Middle frontal gyrus (tissue), 1 donor: ENCODE measurements around the gene AGAP1.

ENCODE experiments used
- DNase-seq: peaks from one replicate; pipeline ENCODE4 v3.0.0-alpha.2; 2015; ENCODE audit warnings: low spot score; ENCODE audit errors: extremely low spot score

AGAP1 gene

DNA sequence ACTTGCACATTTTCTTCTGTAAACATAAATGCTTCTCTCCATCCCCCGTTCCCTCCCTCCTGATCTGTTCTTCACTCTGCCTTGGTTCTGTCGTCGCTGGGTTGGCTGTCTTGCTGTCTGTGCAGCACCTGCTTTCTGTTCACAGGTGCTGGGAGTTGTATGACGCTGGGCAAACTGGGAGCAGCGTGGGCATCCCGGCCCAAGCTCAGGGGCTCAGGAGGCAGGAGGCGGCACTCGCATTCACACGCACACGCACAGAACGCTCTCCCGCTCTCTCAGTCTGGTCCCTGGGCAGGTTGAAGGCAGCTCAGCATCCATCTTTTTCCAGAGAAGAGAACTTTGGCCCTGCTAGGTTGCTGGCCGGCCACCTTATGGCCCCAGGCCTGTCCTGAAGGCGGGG is 618.6 kb downstream of the AGAP1 start:
- DNase-seq, result no peak

DNA sequence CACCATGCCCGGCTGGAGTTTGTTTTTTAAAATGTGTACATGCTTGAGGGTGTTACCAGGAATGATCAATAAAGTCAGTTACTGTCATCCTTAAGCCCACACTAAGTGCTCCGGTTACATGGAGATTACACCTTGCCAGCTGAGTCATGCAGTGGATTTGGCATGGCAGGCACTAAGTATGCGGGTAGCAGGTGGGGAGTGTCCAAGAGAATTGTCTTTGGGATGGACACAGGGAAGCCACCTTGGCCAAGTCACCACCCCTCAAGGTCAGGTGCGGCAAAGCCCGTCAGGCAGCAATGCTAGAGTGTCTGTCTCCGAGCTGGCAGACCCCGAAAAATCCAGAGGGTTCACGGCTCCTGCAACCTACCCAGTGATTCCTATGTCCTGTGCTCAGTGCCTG is 619.6 kb downstream of the AGAP1 start:
- DNase-seq, result no peak

DNA sequence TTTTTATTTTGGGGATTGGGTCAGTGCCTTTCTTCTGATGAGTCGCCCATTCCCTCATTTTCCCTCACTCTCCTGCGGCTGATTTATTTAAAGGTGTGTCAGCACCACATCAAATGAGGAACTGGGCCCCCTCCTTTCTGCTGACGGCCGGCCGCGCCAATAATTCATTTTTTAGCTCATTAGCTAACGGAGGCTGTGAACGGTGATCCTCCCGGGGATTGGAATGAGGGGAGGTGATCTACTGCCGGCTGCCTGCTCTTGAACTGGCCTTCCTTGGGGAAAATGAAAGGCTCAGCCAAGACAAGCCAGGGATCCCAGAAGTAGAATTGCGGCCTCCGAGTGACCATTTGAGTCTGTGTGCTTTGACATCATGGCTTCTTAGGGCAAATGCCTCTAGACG is 620.1 kb downstream of the AGAP1 start:
- DNase-seq, result no peak

DNA sequence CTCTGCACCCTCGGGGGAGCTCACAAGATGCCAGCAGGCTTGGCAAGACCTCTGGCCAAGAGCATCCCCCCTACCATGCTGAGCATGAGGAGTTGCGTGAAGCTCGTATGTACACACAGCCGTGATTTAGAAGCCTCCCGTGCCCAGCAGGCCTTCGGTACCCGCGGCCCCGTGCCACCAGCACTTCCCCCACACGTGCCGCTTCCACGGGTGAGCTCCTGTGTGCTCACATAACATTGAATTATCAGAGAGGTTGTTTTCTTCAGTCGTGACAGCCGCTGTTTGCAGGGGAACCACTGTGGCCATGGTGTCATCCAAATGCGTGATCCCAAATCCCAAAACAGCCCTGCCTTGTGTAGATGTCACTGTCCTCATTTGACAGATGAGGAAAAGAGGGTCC is 621.1 kb downstream of the AGAP1 start:
- DNase-seq, result no peak

DNA sequence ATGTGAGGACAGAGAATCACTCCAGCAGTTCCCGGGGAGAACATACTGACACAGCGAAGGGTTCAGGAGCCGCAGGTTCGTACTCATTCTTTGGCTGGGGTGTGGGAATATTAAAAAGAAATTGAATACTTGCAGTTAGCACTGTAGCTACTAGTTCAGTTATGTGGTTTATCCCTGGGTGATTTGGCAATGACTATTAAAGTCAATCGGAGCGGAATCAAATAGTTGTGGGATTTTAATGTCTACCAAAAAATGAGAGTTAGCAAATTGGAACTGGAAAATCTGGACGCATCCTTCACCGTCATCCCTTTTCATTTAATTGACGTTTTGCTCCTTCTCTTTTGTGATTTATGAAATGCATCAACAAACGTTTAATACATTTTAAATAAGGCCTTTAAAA is 623.6 kb downstream of the AGAP1 start:
- DNase-seq, result no peak

DNA sequence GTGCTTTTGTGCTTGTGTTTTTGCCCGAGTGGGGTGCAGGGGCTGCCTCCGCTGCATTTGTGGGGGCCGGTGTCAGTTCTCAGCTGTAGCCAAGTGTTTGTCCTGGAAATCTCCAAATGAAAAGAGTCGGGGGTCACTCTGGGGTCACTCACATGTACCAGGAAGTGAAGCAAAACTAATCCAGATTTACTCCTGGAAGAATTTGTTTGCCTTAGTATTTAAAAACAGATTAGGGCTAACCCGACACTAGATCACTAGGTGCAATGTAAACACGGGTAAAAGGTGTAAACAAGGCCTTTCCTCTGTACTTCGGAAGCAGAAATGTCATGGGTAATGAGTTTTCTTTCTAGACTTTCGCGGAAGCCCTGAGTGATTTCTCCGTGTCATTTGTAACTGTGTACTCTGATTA is 624.0 kb downstream of the AGAP1 start:
- DNase-seq, result no peak

DNA sequence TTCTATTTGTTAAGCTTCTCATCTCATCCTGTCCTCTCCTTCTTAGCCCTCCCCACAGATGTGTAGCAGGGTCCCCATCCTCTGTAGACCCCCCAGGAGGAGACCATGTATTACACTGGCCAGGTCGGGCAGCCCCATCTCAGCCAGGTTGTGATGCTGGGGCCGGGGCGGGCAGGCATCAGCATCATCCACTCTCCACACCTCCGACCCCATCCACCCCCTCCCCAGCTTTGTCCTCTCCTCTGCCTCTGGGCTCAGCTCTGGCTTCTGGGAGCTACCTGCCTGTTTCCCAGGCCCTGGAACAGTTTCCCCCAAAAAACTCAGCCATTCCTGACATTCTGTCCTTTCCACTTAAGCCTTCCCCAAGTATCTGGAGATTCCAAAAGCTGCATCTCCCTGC is 625.2 kb downstream of the AGAP1 start:
- DNase-seq, result no peak

DNA sequence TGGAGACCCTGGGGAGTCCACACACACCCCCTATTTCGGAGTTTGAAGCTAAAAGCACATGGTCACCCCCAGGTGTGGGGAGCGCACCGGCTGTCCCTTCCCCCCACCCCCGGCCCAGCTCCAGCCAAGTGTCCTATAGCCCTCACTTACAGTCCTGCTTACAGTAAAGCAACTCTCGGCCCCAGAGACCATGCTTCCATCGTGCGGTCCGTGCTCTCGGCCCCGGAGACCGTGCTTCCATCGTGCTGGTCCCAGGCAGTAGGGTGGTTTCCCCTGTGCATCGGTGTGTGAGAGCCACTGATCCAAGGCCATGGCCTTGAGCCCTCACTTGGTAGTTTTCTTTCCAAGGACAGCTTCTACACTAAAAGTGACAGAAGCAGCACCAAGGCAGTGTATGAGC is 625.6 kb downstream of the AGAP1 start:
- DNase-seq, result no peak

DNA sequence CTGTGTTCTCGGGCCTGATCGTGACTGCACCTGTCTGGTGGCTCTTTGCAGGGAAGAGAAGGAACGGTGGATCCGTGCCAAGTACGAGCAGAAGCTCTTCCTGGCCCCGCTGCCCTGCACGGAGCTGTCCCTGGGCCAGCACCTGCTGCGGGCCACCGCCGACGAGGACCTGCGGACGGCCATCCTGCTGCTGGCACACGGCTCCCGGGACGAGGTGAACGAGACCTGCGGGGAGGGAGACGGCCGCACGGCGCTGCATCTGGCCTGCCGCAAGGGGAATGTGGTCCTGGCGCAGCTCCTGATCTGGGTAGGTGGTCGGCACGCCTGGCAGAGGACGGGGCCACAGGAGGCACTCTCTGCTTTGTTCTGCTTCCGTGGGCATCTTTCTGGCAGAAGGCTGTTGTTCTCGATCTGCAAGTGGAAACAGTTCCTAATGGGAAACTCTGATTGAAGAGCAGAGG is 626.3 kb downstream of the AGAP1 start:
- no peak for DNase-seq

DNA sequence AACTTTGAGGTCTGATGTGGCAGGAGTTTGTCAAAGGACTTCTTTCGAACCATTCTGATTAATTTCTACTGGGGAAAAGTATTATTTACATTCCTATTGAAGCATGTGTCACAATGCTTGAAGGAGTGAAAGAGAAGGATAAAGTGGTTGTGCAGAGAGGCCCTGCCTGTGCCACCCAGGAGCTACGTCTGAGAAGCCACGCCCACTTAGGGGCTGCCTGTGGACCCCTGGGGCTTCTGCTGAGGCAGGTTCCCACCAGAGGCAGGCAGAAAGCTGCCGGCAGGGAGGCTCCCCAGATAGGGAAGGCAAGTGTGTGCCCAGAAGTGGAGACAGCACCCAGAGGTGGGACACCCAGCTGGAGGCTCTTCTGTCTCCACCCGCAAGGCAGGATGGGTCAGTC is 627.0 kb downstream of the AGAP1 start:
- DNase-seq, result no peak

DNA sequence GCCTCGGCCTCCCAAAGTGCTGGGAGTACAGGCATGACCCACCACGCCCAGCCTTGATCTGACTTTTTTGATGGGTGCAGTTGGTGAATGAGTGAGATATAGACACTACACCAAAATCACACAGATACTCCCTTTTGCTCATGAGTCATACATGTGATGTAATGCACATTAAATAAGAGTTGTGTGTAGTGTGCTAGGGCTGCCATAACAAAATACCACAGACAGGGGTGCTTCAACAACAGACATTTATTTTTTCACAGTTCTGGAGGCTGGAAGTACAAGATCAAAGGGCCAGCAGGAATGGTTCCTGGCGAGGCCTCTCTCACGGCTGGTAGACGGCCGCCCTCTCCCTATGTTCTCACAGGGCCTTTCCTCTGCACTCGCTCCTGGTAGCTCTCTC is 627.7 kb downstream of the AGAP1 start:
- DNase-seq, result no peak

DNA sequence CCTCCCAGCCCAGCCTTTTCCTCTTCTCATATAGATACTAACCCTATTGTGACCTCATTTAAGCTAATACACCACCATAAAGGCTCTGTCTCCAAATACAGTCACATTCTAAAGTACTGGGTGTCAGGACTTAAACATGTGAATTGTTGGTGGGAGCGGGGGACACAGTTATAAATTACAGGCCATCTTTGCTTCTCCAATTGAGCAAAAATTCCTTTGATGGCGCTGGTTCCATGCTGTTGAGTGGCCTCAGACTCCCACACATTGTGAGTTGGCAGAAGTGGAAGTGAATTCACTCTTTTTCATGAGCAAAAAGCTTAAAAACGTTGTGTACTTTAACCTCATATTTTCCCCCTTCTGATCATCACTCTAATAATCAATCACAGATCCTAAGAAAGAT is 628.4 kb downstream of the AGAP1 start:
- DNase-seq, result no peak

DNA sequence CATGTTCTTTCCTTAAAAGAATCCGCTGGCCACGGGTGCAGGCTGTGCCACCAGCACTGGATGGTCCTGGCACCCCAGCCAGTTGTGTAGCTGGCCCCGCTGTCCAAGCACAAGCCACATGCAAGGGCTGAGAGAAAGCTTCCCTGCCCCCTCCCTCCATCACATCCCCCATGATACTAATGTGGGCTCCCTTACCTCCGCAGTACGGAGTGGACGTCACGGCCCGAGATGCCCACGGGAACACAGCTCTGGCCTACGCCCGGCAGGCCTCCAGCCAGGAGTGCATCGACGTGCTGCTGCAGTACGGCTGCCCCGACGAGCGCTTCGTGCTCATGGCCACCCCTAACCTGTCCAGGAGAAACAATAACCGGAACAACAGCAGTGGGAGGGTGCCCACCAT is 629.9 kb downstream of the AGAP1 start:
- DNase-seq, result no peak

DNA sequence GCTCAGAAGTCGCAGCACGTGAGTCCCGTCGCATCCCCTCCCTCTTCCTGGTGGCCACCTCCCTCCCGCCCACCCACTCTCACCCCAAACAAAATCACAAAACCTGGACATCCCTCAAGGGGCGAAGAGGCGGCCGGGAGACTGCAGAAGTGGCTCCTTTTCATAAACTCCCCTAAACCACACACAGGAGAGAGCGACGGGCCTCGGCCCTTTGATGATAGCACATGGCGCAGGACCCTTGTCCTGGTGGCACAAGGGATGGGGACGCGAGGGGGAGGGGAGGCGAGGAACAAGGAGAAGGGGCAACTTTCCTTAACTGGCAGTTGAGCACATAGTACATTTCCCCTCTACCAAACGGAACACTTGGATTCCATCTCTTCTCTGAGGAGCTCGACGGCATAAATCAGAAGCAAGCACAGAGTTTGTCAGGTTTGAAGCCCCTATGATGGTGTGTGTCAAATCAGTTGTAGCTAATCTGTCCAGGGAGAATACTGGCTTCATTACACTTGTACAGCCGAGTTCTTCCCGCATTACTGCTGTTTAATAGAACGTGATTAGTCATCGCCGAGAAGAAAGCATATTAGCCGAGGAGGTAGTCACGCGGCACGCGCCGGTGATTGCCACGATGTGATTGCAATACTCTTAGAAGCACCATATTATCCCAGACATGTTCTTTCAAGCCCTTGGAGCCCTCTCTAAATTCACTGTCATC is 630.5 kb downstream of the AGAP1 start:
- no peak for DNase-seq

DNA sequence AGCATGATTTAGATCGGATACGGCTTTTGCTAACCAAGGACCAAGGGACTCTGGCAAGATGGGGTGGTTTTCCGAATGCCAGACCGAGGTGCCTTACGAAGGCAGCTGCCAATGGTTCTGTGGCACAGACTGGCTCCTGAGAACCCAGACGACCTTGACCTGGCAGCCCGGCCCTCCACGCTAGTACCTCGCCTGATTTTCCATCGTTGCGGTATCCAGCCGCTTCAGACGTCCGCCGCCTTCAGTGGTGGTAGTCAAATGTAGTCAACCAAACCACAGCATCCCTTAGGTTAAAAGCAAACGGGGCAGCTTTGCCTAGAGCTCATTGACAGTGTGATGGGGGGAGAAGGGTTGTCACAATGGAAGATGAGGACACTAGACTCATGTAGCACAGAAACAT is 631.7 kb downstream of the AGAP1 start:
- DNase-seq, result no peak

DNA sequence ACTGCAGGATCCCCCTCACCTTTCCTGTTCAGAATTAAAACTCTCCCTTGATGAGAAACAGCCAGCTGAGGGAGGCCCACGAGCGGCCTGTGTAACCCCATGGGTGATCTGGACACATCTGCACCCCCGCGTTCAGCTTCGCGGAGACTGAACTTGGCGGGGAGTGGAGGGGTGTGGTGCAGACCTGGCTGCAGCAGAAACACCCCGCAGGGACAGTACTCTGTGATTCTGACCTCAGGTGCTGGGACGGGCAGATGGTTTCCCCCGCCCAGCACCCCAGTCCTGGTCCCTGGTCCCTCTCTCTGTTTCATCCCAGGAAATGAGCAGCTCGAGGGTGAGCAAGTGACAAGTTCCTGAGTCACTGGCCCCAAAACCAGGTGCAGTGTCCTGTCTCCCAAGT is 633.2 kb downstream of the AGAP1 start:
- DNase-seq, result no peak

DNA sequence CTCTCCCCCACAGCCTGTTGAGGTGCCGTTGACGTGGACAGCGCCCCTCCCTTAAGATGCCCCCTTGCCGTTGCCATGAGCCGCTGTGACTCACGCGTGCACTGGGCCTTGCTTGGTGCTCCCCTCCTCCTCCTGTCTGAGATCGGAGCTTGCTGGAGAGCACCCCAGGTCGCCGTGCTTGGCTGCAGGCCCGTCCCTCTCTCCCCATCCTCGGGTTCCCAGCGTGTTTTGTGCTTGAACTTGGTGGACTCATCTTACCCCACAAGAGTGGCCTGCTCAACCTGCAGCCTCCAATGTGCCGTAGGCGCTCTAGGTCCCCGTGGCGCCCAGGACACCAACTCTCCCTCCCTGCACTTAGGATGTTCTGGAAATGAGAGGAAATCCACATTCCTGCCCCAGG is 634.5 kb downstream of the AGAP1 start:
- DNase-seq, result no peak

DNA sequence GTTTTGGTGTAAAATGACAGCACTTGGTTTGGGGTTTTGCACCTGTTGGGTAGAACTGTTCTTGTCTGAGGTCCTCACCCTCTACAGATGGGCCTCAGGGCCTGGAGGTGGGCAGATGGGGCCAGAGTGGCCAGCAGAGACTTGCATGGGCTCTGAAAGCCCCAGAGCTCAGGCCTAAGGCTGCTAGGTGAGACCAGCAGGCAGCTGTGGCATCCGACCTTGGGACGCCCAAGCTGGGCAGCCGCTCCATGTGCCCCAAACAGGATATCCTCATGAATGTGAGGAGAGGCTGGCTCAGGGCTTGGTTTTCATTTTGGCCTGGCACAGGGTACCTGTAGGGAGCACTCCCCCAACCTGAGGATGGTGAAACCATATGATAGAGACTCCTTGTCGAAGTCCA is 636.1 kb downstream of the AGAP1 start:
- DNase-seq, result no peak

DNA sequence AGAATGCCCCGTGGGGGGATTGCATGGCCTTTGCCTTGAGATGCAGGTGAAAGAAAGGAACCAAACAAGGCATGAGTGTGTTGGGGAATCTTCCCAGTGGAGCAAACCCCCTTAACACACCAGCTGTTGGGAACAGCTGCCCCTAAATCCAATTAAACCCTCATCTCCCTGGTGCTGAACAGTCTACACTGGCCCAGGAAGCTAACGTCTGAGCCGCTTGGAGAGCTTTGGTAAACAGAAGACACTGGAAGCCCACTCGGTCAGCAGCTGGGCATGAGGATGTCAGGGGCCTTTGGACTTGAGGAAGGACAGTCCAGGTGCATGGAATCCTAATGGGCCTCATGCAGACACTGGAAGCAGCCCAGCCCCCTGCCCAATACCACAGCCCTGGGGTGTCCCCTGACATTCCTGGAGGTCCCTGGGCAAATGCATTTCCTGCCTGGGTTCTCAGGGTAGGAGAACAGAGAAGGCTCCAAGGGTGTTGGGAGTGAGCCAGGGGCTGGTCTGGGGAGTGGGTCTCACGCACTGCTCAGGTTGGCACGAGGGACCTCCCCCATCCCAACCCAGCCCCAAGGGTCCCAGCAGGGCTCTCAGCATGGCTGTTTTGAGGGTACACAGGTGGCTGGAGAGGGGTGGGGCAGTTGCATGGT is 636.6 kb downstream of the AGAP1 start:
- no peak for DNase-seq

DNA sequence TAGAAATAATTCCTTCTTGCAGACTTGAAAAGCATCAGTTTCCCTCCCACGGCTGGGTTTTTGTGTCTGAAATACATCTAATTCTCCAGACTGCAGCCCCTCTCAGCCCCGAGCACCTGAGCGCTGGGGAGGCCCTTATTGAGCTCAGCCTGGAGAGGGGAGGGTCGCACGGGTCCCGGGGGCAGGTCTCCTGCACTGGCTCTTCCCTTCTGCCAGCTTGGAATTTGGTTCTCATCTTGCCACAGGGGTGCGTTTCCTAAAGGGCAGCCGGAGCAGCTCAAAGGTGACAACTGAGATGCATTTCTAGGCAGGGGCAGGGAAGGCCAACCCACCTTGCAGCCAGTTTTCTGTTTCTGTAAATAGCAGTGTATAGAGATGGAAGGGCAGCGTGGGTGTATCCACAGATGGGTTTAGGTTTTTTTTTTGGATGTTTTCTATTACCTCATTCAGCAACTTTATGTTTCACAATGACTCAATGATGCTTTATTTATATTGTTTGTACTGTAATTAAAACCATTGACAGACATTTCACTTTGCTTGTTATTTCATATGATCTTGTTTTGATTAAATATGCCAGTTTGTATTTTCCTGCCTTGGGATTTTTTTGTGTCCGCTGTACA is 637.3 kb downstream of the AGAP1 start:
- DNase-seq, result no peak

DNA sequence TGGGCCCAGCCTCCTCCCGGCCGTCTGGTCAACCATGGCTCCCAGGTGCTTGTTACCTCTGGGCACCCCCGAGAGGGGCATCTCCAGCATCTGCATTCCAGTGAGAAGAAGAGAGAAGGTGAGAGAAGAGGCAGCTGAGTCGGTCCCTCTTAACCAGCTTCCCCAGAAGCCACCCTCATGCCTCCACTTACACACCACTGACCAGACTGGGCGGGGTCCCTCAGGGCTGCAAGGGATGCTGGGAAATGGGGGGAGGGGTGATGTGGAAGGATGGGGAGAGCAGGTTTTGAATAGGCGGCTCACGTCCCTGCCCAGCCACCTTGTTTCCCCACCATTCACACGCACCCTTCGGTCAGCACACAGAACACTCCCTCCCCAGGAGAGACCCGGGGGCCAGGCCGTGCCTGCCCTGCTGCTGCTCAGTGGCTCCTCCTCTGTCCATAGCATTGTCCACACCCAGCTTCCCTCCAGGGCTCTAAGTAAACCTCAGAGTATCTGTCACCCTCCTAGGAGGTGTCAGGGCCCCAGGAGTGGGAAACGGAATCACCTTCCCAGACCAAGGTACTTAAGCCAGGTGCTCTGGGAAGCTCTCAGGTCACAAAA is 639.7 kb downstream of the AGAP1 start:
- DNase-seq, result no peak

DNA sequence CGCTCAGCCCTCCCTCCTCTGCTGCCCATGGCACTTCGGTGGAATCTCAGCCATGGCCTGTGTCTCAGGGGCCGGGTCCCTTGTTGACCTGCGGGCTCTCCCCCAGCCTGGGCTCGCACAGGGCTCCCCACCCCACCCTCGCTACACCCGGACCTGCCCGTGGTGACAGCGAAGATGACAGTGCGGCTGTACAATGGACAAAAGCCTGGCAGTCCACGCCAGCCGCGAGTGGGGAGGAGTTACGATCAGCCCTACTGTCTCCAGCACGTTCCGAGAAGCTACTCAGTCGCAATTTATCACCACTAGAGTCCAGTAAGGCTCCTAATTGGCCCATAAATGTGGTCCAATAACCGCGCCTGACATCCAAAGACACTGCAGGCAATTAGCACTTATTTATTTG is 642.7 kb downstream of the AGAP1 start:
- DNase-seq, result no peak
